Endothelial cell of umbilical vein (primary cell): Measurements from ENCODE around the gene GABARAPL1.

Experiments
- MAX ChIP-seq: IDR thresholded peaks from 2 replicates; pipeline ENCODE4 v1.6.1; 2011; ENCODE audit not compliant: insufficient read depth, insufficient read length
- POLR2A ChIP-seq: IDR thresholded peaks from 2 replicates; pipeline ENCODE4 v1.6.1; 2012; ENCODE audit warnings: low read depth, mild to moderate bottlenecking, control low read depth, low read length

DNA sequence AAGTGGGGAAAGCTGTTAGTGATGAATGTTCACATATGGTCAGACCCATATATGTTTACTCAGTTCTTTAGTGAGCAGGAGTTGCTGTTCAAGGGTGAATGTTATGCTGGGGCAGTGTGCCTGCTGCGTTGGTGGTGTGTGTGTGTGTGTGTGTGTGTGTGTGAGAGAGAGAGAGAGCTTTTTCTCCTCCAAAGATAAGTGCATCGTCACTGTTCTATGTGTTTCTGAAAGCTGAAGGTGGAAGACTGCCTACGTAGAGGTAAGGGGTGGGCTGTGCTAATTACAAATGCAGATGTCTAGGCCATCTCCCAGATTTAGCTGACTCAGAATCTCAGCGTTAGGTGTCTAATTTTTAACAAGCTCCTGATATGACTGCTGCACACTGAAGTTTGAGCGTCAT, 10.5 kb downstream of the GABARAPL1 start:
- TF ChIP-seq POLR2A (no peak), MAX (no peak)
